ENCODE measurements around the gene NRP1. TPM values are rescaled to one million over a fixed set of nuclear protein-coding genes. Genes with fewer than 3 reads are reported as not detected.

Gene NRP1
- total RNA-seq, 2 donors from 2014 or later: 23.0 to 37.1 TPM

DNA sequence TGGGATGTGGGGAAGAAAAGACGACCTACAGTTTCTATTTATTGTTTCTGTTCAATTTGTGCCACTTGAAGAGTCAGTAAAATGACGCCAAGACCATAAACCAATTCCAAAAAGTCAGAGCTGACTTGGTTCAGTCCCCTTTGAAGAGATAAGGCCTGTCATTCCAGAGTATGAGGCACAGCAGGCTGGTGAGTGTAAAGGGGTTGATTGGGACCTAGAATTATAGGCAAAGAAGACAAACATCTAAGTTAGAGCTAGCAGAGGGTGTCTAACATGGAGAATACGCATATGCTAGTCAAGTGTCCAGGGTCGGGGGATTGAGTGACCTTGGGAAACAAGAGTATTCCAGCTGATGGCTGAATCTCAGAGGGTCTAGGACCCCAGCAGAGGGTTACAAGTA, 23.6 kb downstream of the NRP1 start:
- Histone ChIP-seq H3K27ac (no peak overlapping the region), H3K27me3 (replicated peaks; ENCODE audit: insufficient read depth) (no peaks in the 10 kb centered on the region), H3K9me3 (no peaks in the 10 kb centered on the region), H3K4me3 (no peak overlapping the region), H3K4me1 (replicated peaks) (no peaks in the 10 kb centered on the region), H3K36me3 (no peaks in the 10 kb centered on the region)
- WGBS: 89% methylated on average over 4 of the region's 4 CpGs
- intact Hi-C loops (cut with DNase I): no loop called here
- TF ChIP-seq POLR2A (IDR thresholded peaks at IDR 0.05) (no peak), POLR2AphosphoS5 (IDR thresholded peaks at IDR 0.05) (no peak)
- TF ChIP-seq, protein P1, sequence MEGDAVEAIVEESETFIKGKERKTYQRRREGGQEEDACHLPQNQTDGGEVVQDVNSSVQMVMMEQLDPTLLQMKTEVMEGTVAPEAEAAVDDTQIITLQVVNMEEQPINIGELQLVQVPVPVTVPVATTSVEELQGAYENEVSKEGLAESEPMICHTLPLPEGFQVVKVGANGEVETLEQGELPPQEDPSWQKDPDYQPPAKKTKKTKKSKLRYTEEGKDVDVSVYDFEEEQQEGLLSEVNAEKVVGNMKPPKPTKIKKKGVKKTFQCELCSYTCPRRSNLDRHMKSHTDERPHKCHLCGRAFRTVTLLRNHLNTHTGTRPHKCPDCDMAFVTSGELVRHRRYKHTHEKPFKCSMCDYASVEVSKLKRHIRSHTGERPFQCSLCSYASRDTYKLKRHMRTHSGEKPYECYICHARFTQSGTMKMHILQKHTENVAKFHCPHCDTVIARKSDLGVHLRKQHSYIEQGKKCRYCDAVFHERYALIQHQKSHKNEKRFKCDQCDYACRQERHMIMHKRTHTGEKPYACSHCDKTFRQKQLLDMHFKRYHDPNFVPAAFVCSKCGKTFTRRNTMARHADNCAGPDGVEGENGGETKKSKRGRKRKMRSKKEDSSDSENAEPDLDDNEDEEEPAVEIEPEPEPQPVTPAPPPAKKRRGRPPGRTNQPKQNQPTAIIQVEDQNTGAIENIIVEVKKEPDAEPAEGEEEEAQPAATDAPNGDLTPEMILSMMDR (IDR thresholded peaks at IDR 0.05): no peak
- no peak for DNase-seq (ENCODE audit: low spot score)

DNA sequence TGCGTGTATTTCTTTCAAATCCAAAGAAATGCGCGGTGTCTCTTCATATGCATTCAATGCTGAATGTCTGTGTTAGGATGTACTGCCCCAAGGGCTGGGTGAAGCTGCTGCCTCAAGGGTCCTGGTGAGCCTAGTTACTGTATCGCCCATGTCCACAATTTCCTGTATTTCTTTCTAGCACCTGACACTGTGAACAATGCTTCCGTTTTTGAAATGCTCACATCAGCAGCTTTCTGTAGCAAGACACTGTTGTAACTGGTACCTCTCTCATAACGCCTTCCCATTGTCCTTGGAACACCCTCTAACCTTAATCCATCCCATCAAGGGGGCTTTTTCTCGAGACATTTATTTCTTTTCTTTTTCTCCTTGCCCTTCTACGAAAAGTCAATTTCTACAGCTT, 25.1 kb downstream of the NRP1 start:
- 94% methylated on average over 8 of the region's 8 CpGs for WGBS
- TF ChIP-seq, protein P1 (IDR thresholded peaks at IDR 0.05): no peak
- TF ChIP-seq POLR2A (IDR thresholded peaks at IDR 0.05) (no peak), POLR2AphosphoS5 (IDR thresholded peaks at IDR 0.05) (no peak)
- Histone ChIP-seq H3K36me3 (no peaks in the 10 kb centered on the region), H3K4me3 (no peak overlapping the region), H3K9me3 (no peaks in the 10 kb centered on the region), H3K27ac (no peak overlapping the region), H3K27me3 (replicated peaks; ENCODE audit: insufficient read depth) (no peaks in the 10 kb centered on the region), H3K4me1 (replicated peaks) (no peaks in the 10 kb centered on the region)
- DNase-seq (ENCODE audit: low spot score): no peak
- intact Hi-C loops (cut with DNase I): no loop called here

DNA sequence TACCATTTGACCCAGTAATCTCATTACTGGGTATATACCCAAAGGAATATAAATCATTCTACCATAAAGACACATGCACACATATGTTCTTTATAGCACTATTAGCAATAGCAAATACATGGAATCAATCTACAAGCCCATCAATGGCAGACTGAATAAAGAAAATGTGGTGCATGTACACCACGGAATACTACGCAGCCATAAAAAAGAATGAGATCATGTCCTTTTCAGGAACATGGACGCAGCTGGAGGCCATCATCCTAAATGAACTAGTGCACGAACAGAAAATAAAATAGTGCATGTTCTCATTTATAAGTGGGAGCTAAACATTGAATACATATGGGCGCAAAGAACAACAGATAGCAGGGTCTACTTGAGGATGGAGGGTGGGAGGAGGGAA, 26.6 kb downstream of the NRP1 start:
- no peaks in the 10 kb centered on the region for H3K4me1 ChIP-seq (replicated peaks)
- no peak for DNase-seq (ENCODE audit: low spot score)
- no peaks in the 10 kb centered on the region for H3K27me3 ChIP-seq (replicated peaks; ENCODE audit: insufficient read depth)
- H3K36me3 ChIP-seq: no peaks in the 10 kb centered on the region
- H3K27ac ChIP-seq: no peak overlapping the region
- no peak overlapping the region for H3K4me3 ChIP-seq
- WGBS: 96% methylated on average over 5 of the region's 5 CpGs
- no peaks in the 10 kb centered on the region for H3K9me3 ChIP-seq
- TF ChIP-seq POLR2AphosphoS5 (IDR thresholded peaks at IDR 0.05): no peak
- TF ChIP-seq POLR2A (IDR thresholded peaks at IDR 0.05): no peak
- TF ChIP-seq, protein P1 (IDR thresholded peaks at IDR 0.05): no peak
- intact Hi-C loops (cut with DNase I): no loop called here

DNA sequence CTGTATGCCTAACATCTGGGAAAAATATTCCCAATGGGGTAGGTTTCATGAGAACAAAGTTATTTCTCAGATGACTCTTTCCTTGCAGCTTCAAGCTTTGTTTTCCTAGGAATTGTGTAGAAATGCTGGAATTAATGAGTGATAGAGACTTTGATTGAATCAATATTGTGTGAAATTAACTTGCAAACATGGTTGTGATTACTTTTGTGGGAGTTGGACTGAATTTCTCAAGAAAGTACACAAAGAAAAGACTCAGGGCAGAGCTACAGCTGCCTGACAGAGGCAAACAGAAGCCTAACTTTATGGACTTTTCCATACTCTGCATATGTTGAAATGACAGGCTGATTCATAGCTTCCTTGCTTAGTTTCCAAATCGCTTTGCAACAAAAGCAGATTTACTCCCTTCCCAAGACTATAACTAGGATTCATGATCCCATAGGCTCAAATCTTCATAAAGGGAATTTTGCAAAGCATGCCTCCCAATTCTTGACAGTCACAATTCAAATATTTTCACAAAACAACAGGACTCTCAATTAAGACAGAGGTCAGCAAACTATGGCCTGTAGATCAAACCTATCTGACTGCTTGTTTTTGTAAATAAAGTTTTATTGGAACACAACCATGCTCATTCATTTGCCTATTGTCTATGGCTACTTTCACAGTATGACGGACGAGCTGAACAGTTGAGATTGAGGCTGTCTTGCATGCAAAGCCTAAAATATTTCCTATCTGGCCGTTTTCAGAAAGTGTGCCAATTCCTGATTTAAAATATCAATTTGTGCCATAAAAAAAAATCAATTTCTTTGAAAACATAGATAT, 27.6 kb downstream of the NRP1 start:
- Histone ChIP-seq H3K9me3 (no peaks in the 10 kb centered on the region), H3K36me3 (no peaks in the 10 kb centered on the region), H3K27ac (no peak overlapping the region), H3K27me3 (replicated peaks; ENCODE audit: insufficient read depth) (no peaks in the 10 kb centered on the region), H3K4me3 (no peak overlapping the region), H3K4me1 (replicated peaks) (no peaks in the 10 kb centered on the region)
- no peak for DNase-seq (ENCODE audit: low spot score)
- WGBS: 92% methylated on average over 4 of the region's 4 CpGs
- intact Hi-C loops (cut with DNase I): no loop called here
- TF ChIP-seq POLR2AphosphoS5 (IDR thresholded peaks at IDR 0.05) (no peak), POLR2A (IDR thresholded peaks at IDR 0.05) (no peak)
- TF ChIP-seq, protein P1 (IDR thresholded peaks at IDR 0.05): no peak

DNA sequence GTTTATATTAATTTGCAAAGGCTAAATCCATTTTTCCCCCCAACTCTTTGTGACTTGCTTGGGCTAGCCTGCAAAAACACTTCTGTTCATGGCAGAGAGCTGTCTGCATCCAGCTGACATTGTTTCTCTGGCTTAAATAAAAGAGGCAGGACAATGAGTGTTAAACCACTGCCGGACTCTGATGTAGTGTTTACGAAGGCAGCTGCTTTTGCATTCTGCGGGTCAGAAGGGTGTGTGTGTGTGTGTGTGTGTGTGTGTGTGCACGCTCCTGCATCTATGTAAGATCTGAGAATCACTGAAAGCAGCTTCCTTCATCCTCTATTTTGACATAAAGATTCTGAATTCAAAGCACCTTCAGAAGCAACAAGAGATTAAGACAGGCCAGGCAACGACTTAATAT, 28.3 kb downstream of the NRP1 start:
- H3K36me3 ChIP-seq: no peaks in the 10 kb centered on the region
- no peak for TF ChIP-seq POLR2A (IDR thresholded peaks at IDR 0.05)
- TF ChIP-seq POLR2AphosphoS5 (IDR thresholded peaks at IDR 0.05): no peak
- TF ChIP-seq, protein P1 (IDR thresholded peaks at IDR 0.05): no peak
- H3K9me3 ChIP-seq: no peaks in the 10 kb centered on the region
- no peaks in the 10 kb centered on the region for H3K4me1 ChIP-seq (replicated peaks)
- no peaks in the 10 kb centered on the region for H3K27me3 ChIP-seq (replicated peaks; ENCODE audit: insufficient read depth)
- intact Hi-C loops (cut with DNase I): no loop called here
- WGBS: 56% methylated on average over 5 of the region's 5 CpGs
- no peak overlapping the region for H3K27ac ChIP-seq
- no peak for DNase-seq (ENCODE audit: low spot score)
- no peak overlapping the region for H3K4me3 ChIP-seq
